Esophagus squamous epithelium (tissue), 5 donors: Measurements from ENCODE around the gene DUSP5. TPM values are rescaled to one million over a fixed set of nuclear protein-coding genes. Genes with fewer than 3 reads are reported as not detected.

ENCODE experiments used
- DNase-seq: peaks from one replicate; lab custom pipeline; 2025; lab: John Stamatoyannopoulos, UW
- H3K27ac ChIP-seq, 4 donors: fragments of 200-600 bp; sonication (generic); one replicate each; pipeline ENCODE4 v1.5.1; 2016 to 2019; ENCODE audit warnings: mild to moderate bottlenecking in 1 of 4
- H3K27me3 ChIP-seq, 4 donors: fragments of 200-600 bp; sonication (generic); 1 replicate in 3 of 4; 2 replicates in 1 of 4; pipeline versions ENCODE4 v1.5.1 to v1.6.0; 2017 to 2021; ENCODE audit warnings: antibody characterized with exemption in 1 of 4
- H3K36me3 ChIP-seq, 3 donors: fragments of 200-600 bp; sonication (generic); one replicate each; pipeline ENCODE4 v1.5.1; 2016 to 2019
- H3K4me1 ChIP-seq, 3 donors: fragments of 200-600 bp; sonication (generic); one replicate each; pipeline ENCODE4 v1.5.1; 2017 to 2019
- H3K4me3 ChIP-seq, 4 donors: fragments of 200-600 bp; sonication (generic); 1 replicate in 3 of 4; 2 replicates in 1 of 4; pipeline ENCODE4 v1.5.1; 2016 to 2019; ENCODE audit warnings: mild to moderate bottlenecking in 2 of 4, moderate library complexity in 1 of 4
- H3K9me3 ChIP-seq, 3 donors: fragments of 200-600 bp; sonication (generic); one replicate each; pipeline ENCODE4 v1.5.1; 2016 to 2019
- POLR2A ChIP-seq, 4 donors: fragments of 450-650 bp; IDR thresholded peaks; one replicate each; pipeline ENCODE4 v1.6.1; 2017; ENCODE audit warnings: antibody characterized with exemption in 4 of 4, mild to moderate bottlenecking in 4 of 4, moderate library complexity in 3 of 4
- WGBS, 2 donors: methylation state at CpG; one replicate each; pipeline ENCODE4 v1.1.5; 2018; 5-methylcytosine and 5-hydroxymethylcytosine counted together
- intact Hi-C: fragments of 100-400 bp; cut with DNase I; formaldehyde crosslinking; loops from one replicate; pipeline ENCODE4 v1.15.0; 2022
- total RNA-seq, 4 donors: library from RNA; depleted of rRNA; stranded (reverse); fragments of >200 nt; gene quantifications; one replicate each; pipeline ENCODE4 v1.1.0, GENCODE V29; 2016
- TF ChIP-seq, protein P1 (sequence below), 6 experiments: fragments of 450-650 bp in 4 of 6; fragments of 200-600 bp in 2 of 6; sonication (generic) in 2 of 6; IDR thresholded peaks; one replicate each; pipeline ENCODE4 v1.5.1; 2016 to 2019; ENCODE audit warnings: antibody characterized with exemption in 6 of 6, mild to moderate bottlenecking in 4 of 6, moderate library complexity in 4 of 6
- donor health status: DM: yes; HTN: yes; CAD: no.

Gene DUSP5
- total RNA-seq, 4 donors from 2014 or later: 15.0 to 60.6 (median 47.9) TPM

DNA sequence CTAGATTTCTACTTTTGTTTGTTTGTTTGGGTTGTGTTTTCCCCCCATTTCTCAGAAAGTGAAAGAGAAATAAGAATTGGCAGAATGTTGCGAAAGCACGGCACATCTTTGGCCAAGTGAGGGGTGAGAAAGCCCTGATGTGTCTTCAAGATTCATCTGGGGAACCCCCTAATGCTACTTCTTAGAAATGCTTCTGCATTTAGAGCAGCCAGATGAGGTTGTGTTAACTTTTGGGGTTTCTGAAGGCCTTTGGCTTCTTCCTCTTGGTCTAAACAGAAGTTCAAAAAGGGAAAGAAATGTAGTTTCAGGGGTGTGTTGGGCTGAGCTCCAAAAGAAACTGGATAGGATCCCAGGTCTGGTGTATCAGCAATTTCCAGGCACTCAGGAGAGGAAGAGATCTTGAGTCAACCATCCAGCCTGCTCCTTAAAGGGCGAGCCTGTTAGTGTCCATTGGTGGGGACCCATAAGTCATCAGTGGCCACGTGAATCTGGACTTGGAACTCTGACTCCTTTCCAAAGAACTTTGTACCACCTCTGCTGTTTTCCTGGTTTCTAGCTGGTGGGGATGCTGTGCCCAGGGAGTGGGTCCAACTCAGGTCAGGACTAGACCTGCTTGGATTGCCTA is 6.5 kb downstream of the DUSP5 start:
- Histone ChIP-seq H3K36me3 (peaks cover 0 to 32% (median 0%) of the 10 kb centered on the region in 3 donors), H3K9me3 (no peaks in the 10 kb centered on the region), H3K4me1 (peaks cover 45 to 81% (median 50%) of the 10 kb centered on the region in 3 donors), H3K27ac (peak overlapping the region; percentile 52 to 89 (median 86)), H3K27me3 (no peaks in the 10 kb centered on the region), H3K4me3 (peak overlapping the region in 3 of 4 donors; percentile 4 to 32 (median 5))
- no peak for DNase-seq
- 2 to 4% methylated on average over 4 of the region's 4 CpGs for WGBS, 2 donors
- intact Hi-C loops: no loop called here
- TF ChIP-seq POLR2A (IDR thresholded peaks at IDR 0.05): no peak
- TF ChIP-seq, protein P1, sequence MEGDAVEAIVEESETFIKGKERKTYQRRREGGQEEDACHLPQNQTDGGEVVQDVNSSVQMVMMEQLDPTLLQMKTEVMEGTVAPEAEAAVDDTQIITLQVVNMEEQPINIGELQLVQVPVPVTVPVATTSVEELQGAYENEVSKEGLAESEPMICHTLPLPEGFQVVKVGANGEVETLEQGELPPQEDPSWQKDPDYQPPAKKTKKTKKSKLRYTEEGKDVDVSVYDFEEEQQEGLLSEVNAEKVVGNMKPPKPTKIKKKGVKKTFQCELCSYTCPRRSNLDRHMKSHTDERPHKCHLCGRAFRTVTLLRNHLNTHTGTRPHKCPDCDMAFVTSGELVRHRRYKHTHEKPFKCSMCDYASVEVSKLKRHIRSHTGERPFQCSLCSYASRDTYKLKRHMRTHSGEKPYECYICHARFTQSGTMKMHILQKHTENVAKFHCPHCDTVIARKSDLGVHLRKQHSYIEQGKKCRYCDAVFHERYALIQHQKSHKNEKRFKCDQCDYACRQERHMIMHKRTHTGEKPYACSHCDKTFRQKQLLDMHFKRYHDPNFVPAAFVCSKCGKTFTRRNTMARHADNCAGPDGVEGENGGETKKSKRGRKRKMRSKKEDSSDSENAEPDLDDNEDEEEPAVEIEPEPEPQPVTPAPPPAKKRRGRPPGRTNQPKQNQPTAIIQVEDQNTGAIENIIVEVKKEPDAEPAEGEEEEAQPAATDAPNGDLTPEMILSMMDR (IDR thresholded peaks at IDR 0.05): no peak

DNA sequence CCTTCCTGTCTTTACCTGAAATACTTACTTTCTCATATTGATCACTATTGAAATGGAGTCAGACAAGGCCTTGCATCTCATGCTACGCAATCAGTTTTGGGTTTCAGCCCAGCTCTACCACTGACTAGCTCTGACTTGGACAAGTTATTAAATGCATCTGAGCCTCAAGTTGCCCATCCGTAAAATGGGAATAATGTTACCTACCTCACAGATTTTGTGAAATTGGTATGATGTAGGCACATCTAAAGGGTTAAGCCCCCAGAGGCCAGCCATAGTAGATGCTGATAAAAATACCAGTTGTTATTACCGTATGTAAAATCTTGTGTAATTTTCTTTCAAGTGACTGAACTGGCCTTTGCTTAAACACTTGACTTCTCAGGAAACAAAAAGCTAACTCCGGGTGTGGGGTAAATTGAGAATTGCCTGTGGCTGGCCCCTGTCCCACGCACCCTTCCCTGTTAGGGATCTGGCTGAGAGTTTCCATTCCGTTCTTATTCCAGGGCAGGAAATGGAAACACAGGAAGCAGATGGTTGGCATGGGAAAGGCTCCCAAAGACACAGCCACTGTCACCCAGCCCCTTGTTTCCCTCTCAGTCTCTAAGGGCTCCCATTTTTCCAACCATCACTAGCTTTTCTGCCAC is 7.5 kb downstream of the DUSP5 start:
- peaks cover 0 to 42% (median 4%) of the 10 kb centered on the region in 3 donors for H3K36me3 ChIP-seq
- H3K27ac ChIP-seq: peak overlapping the region; percentile 52 to 89 (median 86)
- DNase-seq: no peak
- H3K4me1 ChIP-seq: peaks cover 45 to 71% (median 48%) of the 10 kb centered on the region in 3 donors
- H3K9me3 ChIP-seq: no peaks in the 10 kb centered on the region
- no peaks in the 10 kb centered on the region for H3K27me3 ChIP-seq
- 68 to 80% methylated on average over 6 of the region's 6 CpGs for WGBS, 2 donors
- no peak for TF ChIP-seq POLR2A (IDR thresholded peaks at IDR 0.05)
- TF ChIP-seq, protein P1 (IDR thresholded peaks at IDR 0.05): no peak
- no peak overlapping the region for H3K4me3 ChIP-seq
- intact Hi-C loops: no loop called here

DNA sequence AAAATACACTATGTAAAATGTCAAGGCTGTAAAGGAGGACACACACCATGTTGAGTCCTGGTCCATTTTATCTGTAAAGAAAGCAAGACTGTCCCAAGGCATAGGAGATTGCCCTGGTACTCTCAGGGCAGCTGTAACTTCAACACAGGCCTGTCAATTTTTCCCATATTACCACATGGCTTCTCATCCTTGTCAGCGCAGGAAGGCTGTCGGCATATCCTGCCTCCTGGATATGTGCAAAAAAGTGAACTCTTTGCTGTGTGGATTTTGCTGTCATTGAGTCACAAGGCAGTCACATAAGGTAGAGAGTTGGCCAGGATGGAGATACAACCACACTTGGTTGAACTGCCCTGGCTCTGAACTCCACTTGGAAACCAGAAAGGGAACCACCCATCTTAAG is 8.7 kb downstream of the DUSP5 start:
- TF ChIP-seq POLR2A (IDR thresholded peaks at IDR 0.05): no peak
- TF ChIP-seq, protein P1 (IDR thresholded peaks at IDR 0.05): no peak
- 60 to 91% methylated on average over 1 to 2 of the region's 2 CpGs for WGBS, 2 donors
- peaks cover 34 to 60% (median 36%) of the 10 kb centered on the region in 3 donors for H3K4me1 ChIP-seq
- no peaks in the 10 kb centered on the region for H3K9me3 ChIP-seq
- peaks cover 8 to 53% (median 9%) of the 10 kb centered on the region in 3 donors for H3K36me3 ChIP-seq
- no peak overlapping the region for H3K4me3 ChIP-seq
- intact Hi-C loops: no loop called here
- no peaks in the 10 kb centered on the region for H3K27me3 ChIP-seq
- peak overlapping the region in 2 of 4 donors; percentile 43 to 87 for H3K27ac ChIP-seq
- no peak for DNase-seq

DNA sequence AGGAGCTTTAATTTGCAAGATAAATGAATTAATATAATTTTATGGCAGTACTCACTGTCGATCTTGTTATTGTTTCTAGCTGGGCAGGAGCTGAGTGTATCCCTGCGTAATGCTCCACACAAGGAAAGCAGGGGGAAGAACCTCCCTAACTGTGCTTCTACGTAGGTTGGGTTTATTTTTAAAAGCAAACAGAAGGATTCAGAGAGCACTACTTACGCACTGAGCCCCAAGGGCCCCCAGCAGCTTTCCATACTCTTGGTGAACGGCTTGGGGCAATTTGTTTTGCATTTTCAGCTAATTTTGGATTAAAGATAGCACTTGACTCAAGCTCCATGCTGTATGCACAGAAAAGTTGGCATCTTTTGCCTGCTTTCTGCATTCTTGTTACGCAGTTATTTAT is 9.6 kb downstream of the DUSP5 start:
- no peaks in the 10 kb centered on the region for H3K9me3 ChIP-seq
- WGBS, 2 donors: 84 to 87% methylated on average over 6 of the region's 6 CpGs
- peaks cover 25 to 60% (median 29%) of the 10 kb centered on the region in 3 donors for H3K4me1 ChIP-seq
- no peak for DNase-seq
- H3K27me3 ChIP-seq: no peaks in the 10 kb centered on the region
- H3K27ac ChIP-seq: no peak overlapping the region
- no peak overlapping the region for H3K4me3 ChIP-seq
- TF ChIP-seq, protein P1 (IDR thresholded peaks at IDR 0.05): no peak
- no peak for TF ChIP-seq POLR2A (IDR thresholded peaks at IDR 0.05)
- intact Hi-C loops: no loop called here
- peaks cover 8 to 58% (median 9%) of the 10 kb centered on the region in 3 donors for H3K36me3 ChIP-seq

DNA sequence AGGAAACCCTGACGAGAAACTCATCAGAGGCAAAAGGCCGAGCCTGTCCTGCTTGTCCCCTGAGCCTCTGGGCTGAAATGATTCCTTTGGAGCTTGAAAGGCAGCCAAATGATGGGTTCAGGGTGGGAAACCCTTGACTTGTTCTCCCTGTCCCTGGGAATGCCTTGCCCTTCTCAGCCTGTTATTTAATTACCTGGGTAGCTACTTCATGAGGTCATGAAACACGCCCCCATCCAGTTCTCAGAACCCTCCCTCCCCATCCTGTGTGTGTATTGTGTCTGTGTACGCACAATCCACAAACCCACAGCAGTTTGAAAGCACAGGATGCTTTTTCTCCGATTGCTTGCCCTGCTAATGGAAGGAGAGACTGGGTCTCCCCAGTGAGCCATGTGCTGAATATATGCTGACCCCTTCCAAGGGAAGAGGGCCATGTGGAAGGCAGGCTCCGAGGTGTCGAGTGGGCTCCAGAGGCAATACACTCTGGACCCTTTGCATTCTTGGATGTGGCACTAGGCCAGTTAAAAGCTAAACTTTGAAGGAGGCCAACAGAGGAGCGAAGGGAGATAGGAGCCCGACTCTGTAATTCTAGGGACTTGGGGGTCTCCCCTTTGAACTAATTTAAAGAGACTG is 10.6 kb downstream of the DUSP5 start:
- no peak for DNase-seq
- Histone ChIP-seq H3K9me3 (no peaks in the 10 kb centered on the region), H3K27ac (peak overlapping the region in 2 of 4 donors; percentile 1 to 5), H3K27me3 (no peaks in the 10 kb centered on the region), H3K4me1 (peaks cover 15 to 56% (median 24%) of the 10 kb centered on the region in 3 donors), H3K36me3 (peaks cover 8 to 64% (median 9%) of the 10 kb centered on the region in 3 donors), H3K4me3 (no peak overlapping the region)
- 92% methylated on average over 9 of the region's 9 CpGs for WGBS, 2 donors
- TF ChIP-seq, protein P1 (IDR thresholded peaks at IDR 0.05): no peak
- TF ChIP-seq POLR2A (IDR thresholded peaks at IDR 0.05): no peak
- intact Hi-C loops: no loop called here
